GM21717 (cell line): ENCODE results near the gene SLC15A1.

Source experiments
- ATAC-seq: cut with Tn5 transposase; IDR thresholded peaks from one replicate; pipeline ENCODE4 v1.9.1; 2021; ENCODE audit warnings: mild to moderate bottlenecking, moderate library complexity; ENCODE audit not compliant: unreplicated experiment

Gene SLC15A1, protein sequence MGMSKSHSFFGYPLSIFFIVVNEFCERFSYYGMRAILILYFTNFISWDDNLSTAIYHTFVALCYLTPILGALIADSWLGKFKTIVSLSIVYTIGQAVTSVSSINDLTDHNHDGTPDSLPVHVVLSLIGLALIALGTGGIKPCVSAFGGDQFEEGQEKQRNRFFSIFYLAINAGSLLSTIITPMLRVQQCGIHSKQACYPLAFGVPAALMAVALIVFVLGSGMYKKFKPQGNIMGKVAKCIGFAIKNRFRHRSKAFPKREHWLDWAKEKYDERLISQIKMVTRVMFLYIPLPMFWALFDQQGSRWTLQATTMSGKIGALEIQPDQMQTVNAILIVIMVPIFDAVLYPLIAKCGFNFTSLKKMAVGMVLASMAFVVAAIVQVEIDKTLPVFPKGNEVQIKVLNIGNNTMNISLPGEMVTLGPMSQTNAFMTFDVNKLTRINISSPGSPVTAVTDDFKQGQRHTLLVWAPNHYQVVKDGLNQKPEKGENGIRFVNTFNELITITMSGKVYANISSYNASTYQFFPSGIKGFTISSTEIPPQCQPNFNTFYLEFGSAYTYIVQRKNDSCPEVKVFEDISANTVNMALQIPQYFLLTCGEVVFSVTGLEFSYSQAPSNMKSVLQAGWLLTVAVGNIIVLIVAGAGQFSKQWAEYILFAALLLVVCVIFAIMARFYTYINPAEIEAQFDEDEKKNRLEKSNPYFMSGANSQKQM

DNA sequence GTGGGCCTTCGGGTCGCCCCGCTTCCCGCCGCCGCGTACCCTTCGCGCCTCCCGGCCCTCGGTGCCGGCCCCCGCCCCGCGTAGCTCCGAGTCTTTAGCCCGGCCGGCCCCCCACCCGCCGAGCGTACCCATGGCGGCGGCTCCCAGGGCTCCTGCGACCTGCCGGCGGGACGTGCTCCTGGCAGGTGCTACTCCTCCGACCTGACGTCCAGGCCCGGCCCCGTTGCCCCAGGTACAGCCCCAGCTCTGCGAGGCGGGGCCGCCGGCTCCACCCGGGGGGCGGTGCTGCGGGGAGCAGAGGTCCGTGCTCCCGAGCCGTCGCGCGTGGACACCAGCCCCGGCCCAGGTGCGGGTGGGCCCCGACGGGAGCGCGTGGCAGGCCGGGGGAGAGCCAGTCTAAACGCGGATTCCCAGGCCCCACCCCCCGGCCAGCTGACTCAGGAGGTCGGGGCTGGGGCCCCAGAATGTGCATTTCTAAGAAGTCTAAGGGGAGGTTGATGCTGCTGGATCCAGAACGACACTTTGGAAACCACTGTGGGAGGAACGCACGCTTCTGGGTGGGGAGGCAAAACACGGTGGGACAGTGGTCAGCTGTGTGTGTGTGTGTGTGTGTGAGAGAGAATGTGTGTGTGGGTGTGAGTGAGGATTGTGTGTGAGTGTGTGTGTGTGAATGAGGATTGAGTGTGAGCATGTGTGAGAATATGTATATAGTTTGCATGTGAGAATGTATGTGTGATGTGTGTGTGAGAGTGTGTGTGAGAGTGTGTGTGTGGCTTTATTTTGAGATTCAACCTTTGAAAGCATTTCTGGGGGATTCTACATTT lies at the start of gene SLC15A1:
Gene SLC15A1, minus strand, starts transcription at position 206 of the 824 bp plus-strand sequence. Its CDS starts 74 bp downstream, at position 132.
- ATAC-seq: no peak

DNA sequence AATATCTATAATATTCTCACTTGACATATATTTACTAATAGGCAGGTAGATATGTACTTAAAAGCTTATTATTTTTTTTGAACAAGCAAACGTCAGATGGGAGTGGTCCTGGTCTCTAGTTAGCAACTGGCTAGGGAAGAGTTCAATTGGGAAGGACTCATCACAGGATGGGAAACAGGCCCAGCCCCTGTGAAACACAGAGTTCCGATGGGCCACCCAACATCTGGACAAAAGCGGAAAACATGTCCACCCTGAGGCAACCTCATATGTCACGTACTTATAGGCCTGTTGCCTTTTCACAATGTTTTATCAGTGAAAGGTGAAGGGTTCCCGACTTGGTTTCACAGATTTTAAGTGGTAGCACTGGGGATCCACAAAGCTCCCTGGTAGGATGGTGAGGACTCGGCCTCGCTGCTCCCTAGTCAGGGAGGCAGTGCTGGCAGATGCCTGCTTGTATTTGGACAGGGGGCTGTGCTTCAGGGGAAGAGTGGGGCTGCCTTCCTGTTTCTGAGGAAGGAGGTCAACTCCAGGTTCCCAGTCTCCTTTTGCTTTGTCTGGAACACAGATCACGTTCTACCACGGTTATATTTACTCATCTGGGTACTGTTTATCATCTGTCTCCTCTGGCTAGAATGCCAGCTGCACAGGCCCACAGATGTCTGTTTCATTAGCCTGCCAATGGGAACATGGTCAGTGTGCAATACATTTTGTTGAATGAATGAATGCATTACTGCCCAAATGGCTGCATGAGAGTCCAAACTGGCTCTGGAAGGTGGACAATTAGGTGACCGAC lies 49.4 kb upstream of the SLC15A1 start:
- no peak for ATAC-seq

DNA sequence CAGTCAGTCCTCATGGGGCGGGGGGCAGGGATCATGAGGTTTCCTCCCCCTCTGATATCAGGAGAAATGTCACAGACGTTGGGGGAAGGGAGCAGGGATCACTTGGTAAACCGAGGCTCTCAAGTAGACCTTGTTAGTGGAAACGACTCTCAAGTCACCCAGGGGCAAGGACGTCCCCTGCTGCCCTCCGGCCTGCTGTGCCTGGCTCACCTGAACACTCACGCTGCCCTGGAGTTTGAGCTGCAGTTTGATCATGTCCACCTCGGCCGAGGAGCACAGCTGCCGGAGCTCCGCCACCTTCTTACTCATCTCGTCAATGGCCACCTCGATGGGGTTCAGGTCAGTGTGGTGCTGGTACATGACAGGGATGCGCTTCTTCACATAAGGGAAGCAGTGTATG lies 47.6 kb upstream of the SLC15A1 start:
- ATAC-seq: no peak

DNA sequence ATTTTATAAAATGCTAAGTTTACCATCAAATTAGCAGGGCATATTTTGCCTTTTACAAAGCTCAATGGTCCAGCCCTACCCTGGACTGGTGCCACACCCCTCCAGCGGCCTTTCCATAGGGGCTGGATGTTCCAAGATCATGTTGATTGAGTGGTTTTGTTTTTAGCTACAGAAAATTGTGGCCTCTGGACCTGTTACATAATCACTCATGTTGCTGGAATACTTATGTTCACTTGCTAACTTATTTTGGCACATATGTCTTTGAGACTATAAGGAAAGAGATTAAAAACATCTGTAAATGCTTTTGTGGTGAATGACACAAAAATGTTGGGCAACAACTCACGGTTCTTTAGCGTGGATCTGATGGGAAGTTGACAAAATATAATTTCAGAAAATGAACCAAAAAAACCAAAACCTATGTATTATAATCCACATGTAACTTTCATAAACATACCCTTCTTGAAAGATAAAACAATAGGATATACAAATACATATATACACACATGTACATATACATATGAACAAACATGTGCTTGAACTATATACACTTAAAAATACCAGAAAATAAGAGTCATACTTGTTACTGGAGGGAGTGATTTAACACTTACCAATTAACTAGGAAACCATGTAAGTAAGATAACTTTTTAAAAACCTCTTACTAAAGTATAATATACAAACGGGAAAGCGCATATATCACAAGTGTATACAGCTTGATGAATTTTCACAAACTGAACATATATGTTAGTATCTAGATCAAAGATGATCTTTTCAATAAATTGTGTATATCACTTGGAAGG lies 46.6 kb upstream of the SLC15A1 start:
- no peak for ATAC-seq

DNA sequence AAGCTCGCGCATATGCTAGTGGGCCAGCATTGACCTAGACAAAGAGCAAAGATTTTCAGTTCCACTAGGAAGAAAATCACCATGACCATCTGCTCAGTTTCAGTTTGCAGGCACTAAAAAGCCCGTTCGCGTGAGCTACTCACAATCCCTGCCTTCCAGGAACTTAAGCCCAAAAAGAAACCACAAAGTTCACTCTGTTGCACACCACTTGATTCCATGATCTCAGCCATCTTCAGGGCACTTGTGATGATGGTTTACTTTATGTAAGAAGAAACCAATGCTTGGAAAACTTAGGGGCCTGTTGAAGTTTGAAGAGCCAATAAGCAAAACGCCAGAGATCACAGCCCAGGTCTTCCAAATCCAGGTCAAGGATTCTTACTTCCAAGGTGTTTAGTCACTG lies 45.0 kb upstream of the SLC15A1 start:
- ATAC-seq: no peak

DNA sequence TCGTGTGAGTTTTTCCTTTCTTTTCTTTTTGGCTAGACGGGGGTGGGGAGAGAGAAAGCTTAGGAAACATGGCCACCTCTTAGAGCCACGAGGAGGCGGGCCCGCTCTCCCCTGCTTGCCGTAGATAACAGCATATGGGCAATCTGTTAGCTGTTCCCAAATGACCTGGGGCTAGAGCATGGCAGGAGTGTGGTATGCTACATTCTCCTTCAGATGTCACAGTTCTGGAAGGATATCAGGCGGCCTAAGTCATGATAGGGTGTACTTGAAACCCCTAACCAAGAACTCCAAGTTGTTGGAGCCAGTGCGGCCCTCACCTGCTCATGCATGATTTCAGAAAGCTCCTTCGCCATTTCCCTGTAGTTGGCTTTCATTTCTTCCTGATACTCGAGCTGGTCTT lies 44.3 kb upstream of the SLC15A1 start:
- no peak for ATAC-seq

DNA sequence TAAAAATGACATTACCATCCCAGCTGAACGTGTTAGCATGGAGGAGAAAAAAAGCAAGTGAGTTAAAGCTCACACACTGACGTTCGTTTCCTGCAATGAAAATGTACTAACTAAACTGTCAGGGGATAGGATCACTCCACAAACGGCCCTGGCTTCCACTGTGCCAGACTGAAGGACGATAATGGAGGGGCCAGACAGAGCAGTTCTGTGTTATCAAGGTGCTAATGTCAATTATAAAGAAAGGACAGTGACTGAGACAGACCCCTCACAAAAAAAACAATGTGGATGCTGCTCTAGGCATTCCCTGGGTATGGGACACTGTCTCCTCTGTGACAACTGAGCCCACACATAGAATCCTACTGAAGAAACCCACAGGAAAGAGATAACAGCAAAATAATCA lies 43.7 kb upstream of the SLC15A1 start:
- no peak for ATAC-seq

DNA sequence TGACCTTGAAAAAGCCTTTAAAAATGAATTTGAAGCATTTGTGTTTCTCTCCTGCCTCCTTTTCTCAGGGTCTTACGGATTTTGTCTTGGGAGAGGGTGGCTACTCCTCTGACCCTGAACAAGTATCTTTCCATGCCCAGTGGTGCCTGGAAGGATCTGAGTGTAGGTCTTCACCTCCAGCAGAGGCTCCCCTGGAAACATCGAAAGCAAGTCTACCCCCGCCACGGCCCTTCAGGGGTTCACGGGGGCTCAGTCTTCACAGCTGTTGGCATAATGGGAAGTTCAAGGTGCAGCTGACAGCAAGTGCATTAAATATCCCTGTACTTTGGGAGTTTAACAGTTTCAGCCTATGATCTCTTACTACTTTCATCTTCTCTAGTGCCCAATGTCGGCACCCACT lies 42.7 kb upstream of the SLC15A1 start:
- ATAC-seq: no peak

DNA sequence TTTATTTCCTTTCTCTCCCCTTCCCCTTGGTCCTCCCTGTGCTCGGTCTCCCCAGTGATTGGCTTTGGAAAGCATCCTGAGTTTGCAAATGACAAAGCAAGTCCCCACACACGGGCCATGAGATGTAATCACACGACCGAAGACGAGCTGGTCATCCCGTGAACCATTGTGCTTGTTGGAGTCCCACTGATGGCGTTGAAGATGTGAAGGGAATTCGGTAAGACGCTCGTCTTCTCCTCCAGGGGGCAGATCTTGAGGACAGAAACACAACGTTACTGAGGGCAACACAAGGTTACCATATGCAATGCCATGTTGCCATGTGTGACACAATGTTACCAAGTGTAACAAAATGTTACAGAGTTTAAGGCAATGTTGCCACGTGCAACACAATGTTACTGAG lies 42.0 kb upstream of the SLC15A1 start:
- ATAC-seq: no peak

DNA sequence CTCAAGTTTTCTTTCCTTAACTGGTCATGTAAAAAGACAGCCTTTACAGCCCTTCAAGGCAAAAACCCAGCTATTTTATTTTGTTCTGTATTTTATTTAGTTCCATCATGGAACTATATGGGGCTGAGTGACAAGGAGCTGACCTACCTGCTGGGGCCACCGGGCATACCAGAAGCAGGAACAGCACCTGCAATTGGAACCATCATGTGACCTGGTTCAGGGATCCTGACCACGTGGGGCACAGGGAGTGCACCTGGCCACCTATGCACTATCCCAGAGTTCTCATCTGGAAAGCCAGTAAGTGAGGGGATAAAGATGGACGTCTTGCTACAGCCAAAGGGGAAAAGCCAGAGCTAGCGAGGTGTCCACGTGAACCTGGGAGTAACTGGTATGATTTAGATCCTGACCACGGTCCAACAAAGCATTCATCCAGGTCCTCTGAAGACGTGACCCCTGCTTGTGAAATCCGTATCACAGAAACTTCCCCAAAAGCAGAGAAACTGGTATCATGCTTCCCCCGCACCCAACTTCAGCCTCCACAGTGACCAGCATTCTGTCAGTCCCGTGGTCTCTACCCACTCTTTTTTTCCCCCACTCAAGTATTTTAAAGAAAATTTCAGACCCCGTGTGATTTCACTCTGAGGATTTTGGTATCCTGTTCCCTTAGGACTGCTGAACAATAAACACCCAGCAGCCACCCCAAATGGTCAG lies 40.5 kb upstream of the SLC15A1 start:
- ATAC-seq: no peak

DNA sequence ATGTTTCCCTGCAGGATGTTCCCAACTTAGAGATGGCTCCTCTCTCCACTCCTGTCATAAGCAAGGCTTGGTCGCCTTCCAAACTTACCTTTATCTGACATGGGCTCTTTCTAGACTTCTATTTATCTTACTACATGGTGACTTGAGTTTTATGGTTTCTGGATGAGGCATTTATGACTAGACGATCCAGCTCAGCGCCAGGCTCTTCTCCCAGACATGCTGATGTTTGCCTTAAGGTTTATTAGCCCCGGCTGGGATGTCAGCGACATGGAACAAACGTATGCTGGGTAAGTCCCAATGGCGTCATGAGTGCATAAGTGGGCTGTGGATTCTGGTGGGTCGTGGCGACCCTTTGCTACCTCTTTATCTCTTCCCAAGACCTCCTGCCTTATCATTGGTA lies 39.8 kb upstream of the SLC15A1 start:
- no peak for ATAC-seq

DNA sequence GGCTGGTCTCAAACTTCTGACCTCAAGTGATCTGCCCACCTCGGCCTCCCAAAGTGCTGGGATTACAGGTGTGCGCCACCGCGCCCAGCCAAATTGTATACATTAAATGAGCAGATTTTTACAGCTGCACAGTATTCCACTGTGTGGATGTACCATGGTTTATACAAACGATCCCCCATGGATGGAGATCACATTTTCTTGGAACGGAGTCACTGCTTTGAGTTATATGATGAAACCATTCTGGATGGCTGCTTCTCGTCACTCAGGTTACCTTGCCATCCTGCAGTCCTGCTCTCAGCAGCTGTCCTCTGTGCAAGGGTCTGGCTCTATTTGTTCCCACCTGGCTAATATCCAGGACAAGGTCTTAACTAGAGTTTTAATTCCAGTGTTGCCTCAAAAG lies 39.1 kb upstream of the SLC15A1 start:
- no peak for ATAC-seq

DNA sequence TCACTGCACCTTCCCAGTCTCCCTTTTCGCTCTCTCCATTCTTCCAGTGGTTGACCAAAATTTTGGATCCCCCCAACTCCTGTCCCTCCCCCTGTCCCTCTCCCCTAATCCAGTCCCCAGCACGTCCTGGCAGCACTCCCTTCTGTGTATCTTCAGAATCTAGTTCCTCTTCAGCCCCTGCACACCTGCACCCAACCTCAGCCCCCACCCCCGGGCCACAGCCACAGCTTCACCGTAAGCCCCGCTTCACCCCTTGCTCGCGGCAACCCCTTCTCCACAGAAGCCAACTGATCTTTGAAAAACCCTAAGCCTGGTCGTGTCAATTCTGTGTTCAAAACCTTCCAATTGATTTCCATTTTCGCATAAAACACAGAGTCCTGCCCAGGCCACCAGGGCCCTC lies 35.5 kb upstream of the SLC15A1 start:
- no peak for ATAC-seq

DNA sequence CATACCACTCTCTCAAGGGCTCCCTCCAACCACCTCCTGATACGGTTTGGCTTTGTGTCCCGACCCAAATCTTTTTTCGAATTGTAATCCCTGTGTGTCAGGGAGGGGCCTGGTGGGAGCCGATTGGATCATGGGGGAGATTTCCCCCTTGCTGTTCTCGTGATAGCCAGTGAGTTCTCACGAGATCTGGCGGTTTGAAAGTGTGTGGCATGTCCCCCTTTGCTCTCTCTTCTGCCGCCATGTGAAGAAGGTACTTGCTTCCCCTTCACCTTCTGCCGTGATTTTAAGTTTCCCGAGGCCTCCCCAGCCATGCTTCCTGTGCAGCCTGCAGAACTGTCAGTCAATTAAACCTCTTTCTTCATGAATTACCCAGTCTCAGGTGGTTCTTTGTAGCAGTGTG lies 34.7 kb upstream of the SLC15A1 start:
- ATAC-seq: no peak

DNA sequence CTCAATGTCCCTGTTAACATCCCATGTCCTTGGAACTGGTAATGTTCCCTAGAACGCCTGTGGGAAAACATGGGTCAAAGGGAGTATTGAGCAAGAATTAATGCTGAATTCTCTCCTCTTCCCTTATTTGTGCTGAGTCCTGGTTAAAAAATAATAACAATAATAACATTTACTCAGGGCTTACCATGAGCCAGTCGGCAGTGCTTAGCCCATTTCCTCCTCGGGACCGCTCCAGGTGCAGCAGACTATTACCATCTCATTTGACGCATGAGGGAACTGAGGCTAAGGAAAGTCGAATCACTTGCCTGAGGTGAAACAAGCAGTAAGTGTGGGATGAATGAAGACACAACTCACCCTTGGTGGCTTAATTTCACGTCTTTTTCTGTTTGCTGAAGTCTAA lies 33.6 kb upstream of the SLC15A1 start:
- no peak for ATAC-seq

DNA sequence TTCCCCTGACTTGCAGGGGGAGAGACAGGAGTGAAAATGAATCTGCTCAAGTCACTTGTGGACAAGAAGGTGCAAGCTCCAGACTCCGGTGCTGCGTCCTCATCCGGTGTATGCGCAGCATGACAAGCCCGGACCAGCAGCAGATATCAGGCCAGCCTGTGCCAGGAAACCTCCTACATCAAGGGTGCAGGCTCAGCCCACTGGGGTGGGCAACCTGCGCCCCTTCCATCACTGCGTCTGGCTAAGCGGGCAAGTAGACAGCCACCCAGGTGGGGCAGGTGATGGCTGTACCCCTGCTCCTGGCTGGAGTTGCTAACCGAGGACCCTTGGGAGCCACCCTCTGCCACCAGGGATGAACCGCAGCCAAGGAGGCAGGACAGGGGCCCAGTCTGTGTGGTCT lies 32.9 kb upstream of the SLC15A1 start:
- no peak for ATAC-seq

DNA sequence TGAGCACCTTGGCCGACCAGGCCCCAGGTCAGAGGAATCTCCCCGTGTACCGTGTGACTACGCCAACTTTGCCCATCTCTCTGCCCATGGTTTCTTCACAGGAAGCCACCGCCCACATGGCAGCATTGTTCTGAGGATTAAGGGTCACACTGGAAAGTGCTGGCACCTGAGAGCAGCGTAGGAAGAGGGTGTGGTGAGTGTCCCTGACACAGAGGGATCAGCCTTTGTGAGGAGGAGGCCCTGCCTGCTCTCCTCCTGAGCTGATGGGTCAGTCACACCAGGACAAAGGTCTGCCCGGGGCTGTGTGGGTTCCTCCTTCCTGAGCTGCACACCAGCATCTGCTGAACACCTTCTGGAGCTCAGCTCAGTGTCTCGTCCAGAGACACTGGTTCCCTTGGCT lies 32.2 kb upstream of the SLC15A1 start:
- no peak for ATAC-seq

DNA sequence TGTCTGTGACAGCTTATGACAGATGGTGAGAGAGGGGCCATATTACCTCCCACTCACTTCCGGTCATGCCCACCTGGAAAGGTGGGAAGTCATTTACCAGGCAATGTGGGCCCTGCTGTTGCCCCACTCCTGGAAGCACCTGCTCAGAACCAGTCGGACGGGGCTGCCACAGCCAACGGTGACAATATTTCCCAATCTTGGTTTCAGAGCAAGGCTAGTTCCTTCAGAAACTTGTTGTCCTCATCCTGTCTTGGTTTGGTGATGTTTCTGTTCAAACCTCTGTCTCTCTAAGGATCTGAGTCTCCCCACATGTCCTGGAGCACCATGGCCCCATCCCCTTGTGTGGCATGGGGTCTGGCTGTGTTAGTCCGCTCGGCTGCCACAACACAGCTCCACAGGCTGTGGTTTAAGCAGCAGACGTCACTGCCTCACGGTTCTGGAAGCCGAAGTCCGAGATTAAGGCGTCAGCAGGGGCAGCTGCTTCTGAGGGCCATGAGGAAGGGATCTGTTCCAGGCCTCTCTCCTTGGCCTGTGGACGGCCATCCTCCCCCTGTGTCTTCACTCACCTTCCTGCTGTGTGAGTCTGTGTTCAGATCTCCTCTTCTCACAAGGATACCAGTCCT lies 31.5 kb upstream of the SLC15A1 start:
- ATAC-seq: no peak

DNA sequence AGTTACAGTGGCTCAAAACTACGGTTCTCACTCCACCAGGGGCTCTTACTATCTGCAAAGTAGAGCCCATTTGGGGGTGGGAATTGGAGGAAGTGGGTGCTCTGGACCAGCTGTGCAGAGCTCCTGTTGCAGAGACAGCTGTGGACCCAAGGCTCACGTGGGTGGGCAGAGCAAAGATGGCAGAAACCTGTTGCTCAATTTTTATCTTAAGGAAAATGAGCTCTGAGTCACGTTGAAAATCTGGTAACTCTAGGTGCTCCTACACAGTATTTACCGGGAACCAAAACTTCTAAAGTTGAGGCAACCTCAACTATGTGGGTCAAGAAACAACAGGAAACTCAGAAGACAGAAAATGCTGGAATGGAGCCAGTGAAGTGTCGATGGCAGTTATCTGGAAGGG lies 30.2 kb upstream of the SLC15A1 start:
- no peak for ATAC-seq
